Skeletal muscle satellite cell (primary cell): ENCODE results near the gene C4orf51. TPM values are rescaled to one million over a fixed set of nuclear protein-coding genes. Genes with fewer than 3 reads are reported as not detected.
"Not testable (repeated sequence)": the region's sequence is repeated elsewhere in the genome, so short reads cannot be mapped to it uniquely, and the experiment has no call there.

ENCODE experiments used
- H3K27me3 ChIP-seq: 2 replicates; pipeline ENCODE4 v1.7.0; 2013; ENCODE audit warnings: low read length; ENCODE audit not compliant: control insufficient read depth, insufficient read depth
- H3K36me3 ChIP-seq: 2 replicates; pipeline ENCODE4 v1.7.0; 2013; ENCODE audit warnings: mild to moderate bottlenecking, control low read depth, low read length; ENCODE audit not compliant: insufficient read depth
- H3K4me1 ChIP-seq: 2 replicates; pipeline ENCODE4 v1.7.0; 2013; ENCODE audit warnings: low read length; ENCODE audit not compliant: control insufficient read depth, insufficient read depth
- H3K4me2 ChIP-seq: 2 replicates; pipeline ENCODE4 v1.7.0; 2013; ENCODE audit warnings: mild to moderate bottlenecking, low read length
- H3K4me3 ChIP-seq: 2 replicates; pipeline ENCODE4 v1.7.0; 2013; ENCODE audit warnings: low read length
- H3K9ac ChIP-seq: 2 replicates; pipeline ENCODE4 v1.7.0; 2013; ENCODE audit warnings: mild to moderate bottlenecking, low read depth, low read length, moderate library complexity
- H3K9me3 ChIP-seq: replicated peaks from 2 replicates; pipeline ENCODE4 v1.7.0; 2013; ENCODE audit warnings: mild to moderate bottlenecking, control low read depth, low read length
- total RNA-seq: library from RNA; depleted of rRNA; stranded (reverse); fragments of >200 nt; gene quantifications from 2 replicates; pipeline ENCODE4 v1.2.3, GENCODE V29; 2012; rRNA removed

Gene C4orf51
- total RNA-seq: not detected in 2 replicates

- H3K27me3 ChIP-seq: no peaks in the 10 kb centered on the region
- H3K4me2 ChIP-seq: peak within 1 kb of the TSS; percentile 68
- peak within 1 kb of the TSS; percentile 10 for H3K4me3 ChIP-seq
- H3K9me3 ChIP-seq: no peaks in the 10 kb centered on the region
- H3K9ac ChIP-seq: peak within 1 kb of the TSS; percentile 12
- peaks cover 19% of the 10 kb centered on the region for H3K4me1 ChIP-seq
- no peaks in the 10 kb centered on the region for H3K36me3 ChIP-seq
These were observed at the start of gene C4orf51 for GRCh38 chr4:145679991-145680455. Gene C4orf51, plus strand, starts transcription at chr4:145680146. Its CDS starts 58 bp downstream, at chr4:145680204.

GRCh38 chr4:145635117-145635516 is 44.8 kb upstream of the C4orf51 start:
- Histone ChIP-seq H3K4me2 (no peak overlapping the region), H3K4me3 (no peak overlapping the region)

GRCh38 chr4:145635630-145636029 is 44.3 kb upstream of the C4orf51 start:
- H3K9ac ChIP-seq: no peak overlapping the region
- H3K4me3 ChIP-seq: no peak overlapping the region
- no peak overlapping the region for H3K4me2 ChIP-seq
- no peaks in the 10 kb centered on the region for H3K9me3 ChIP-seq
- no peaks in the 10 kb centered on the region for H3K27me3 ChIP-seq
- H3K4me1 ChIP-seq: no peaks in the 10 kb centered on the region
- no peaks in the 10 kb centered on the region for H3K36me3 ChIP-seq

More at GRCh38 chr4:145635117-145635516, 44.8 kb upstream of the C4orf51 start:
- H3K9ac ChIP-seq: no peak overlapping the region
- H3K36me3 ChIP-seq: no peaks in the 10 kb centered on the region
- no peaks in the 10 kb centered on the region for H3K4me1 ChIP-seq
- no peaks in the 10 kb centered on the region for H3K9me3 ChIP-seq
- H3K27me3 ChIP-seq: no peaks in the 10 kb centered on the region

- Histone ChIP-seq H3K9me3 (no peaks in the 10 kb centered on the region), H3K9ac (no peak overlapping the region), H3K4me2 (no peak overlapping the region), H3K36me3 (no peaks in the 10 kb centered on the region), H3K27me3 (no peaks in the 10 kb centered on the region), H3K4me3 (no peak overlapping the region), H3K4me1 (no peaks in the 10 kb centered on the region)
These were observed 40.7 kb upstream of the C4orf51 start for GRCh38 chr4:145639186-145639698.

GRCh38 chr4:145640236-145640635 is 39.7 kb upstream of the C4orf51 start:
- not testable (repeated sequence) for H3K4me1 ChIP-seq, H3K9ac ChIP-seq, H3K4me2 ChIP-seq, H3K4me3 ChIP-seq, H3K9me3 ChIP-seq, H3K27me3 ChIP-seq, H3K36me3 ChIP-seq

GRCh38 chr4:145643295-145643694 is 36.7 kb upstream of the C4orf51 start:
- Histone ChIP-seq H3K4me3 (no peak overlapping the region), H3K36me3 (no peaks in the 10 kb centered on the region), H3K4me2 (no peak overlapping the region), H3K27me3 (no peaks in the 10 kb centered on the region), H3K9me3 (no peaks in the 10 kb centered on the region), H3K9ac (no peak overlapping the region), H3K4me1 (no peaks in the 10 kb centered on the region)

GRCh38 chr4:145644699-145645098 is 35.2 kb upstream of the C4orf51 start:
- H3K36me3 ChIP-seq: no peaks in the 10 kb centered on the region

GRCh38 chr4:145656156-145656555 is 23.8 kb upstream of the C4orf51 start:
- H3K27me3 ChIP-seq: no peaks in the 10 kb centered on the region
- no peak overlapping the region for H3K4me2 ChIP-seq
- no peak overlapping the region for H3K9ac ChIP-seq
- H3K36me3 ChIP-seq: peaks cover 10% of the 10 kb centered on the region
- no peaks in the 10 kb centered on the region for H3K4me1 ChIP-seq
- no peaks in the 10 kb centered on the region for H3K9me3 ChIP-seq
- no peak overlapping the region for H3K4me3 ChIP-seq

More at GRCh38 chr4:145644699-145645098, 35.2 kb upstream of the C4orf51 start:
- Histone ChIP-seq H3K9me3 (no peaks in the 10 kb centered on the region), H3K27me3 (no peaks in the 10 kb centered on the region), H3K4me1 (no peaks in the 10 kb centered on the region), H3K9ac (no peak overlapping the region), H3K4me2 (no peak overlapping the region), H3K4me3 (no peak overlapping the region)

- H3K36me3 ChIP-seq: no peaks in the 10 kb centered on the region
- H3K4me3 ChIP-seq: no peak overlapping the region
- H3K27me3 ChIP-seq: no peaks in the 10 kb centered on the region
- H3K9ac ChIP-seq: no peak overlapping the region
- no peak overlapping the region for H3K4me2 ChIP-seq
- no peaks in the 10 kb centered on the region for H3K9me3 ChIP-seq
- no peaks in the 10 kb centered on the region for H3K4me1 ChIP-seq
These were observed 19.9 kb upstream of the C4orf51 start for GRCh38 chr4:145660064-145660463.

GRCh38 chr4:145663194-145663593 is 16.8 kb upstream of the C4orf51 start:
- no peak overlapping the region for H3K9ac ChIP-seq
- H3K27me3 ChIP-seq: no peaks in the 10 kb centered on the region
- no peak overlapping the region for H3K4me3 ChIP-seq
- no peaks in the 10 kb centered on the region for H3K9me3 ChIP-seq
- H3K4me1 ChIP-seq: no peaks in the 10 kb centered on the region
- no peak overlapping the region for H3K4me2 ChIP-seq
- H3K36me3 ChIP-seq: no peaks in the 10 kb centered on the region

GRCh38 chr4:145665773-145666172 is 14.2 kb upstream of the C4orf51 start:
- Histone ChIP-seq H3K27me3 (no peaks in the 10 kb centered on the region), H3K9ac (no peak overlapping the region), H3K9me3 (no peaks in the 10 kb centered on the region), H3K4me2 (no peak overlapping the region), H3K4me1 (no peaks in the 10 kb centered on the region), H3K36me3 (no peaks in the 10 kb centered on the region), H3K4me3 (no peak overlapping the region)

- Histone ChIP-seq H3K36me3 (no peaks in the 10 kb centered on the region), H3K4me2 (no peak overlapping the region), H3K9ac (no peak overlapping the region), H3K4me3 (no peak overlapping the region), H3K4me1 (no peaks in the 10 kb centered on the region), H3K27me3 (no peaks in the 10 kb centered on the region), H3K9me3 (no peaks in the 10 kb centered on the region)
These were observed 9.5 kb upstream of the C4orf51 start for GRCh38 chr4:145670422-145670821.
